ENCODE data around the gene MIPOL1.

GRCh38 chr14:37237094-37237493 lies 39.4 kb downstream of the MIPOL1 start:
- no peak for TF ChIP-seq CTCF (conservative IDR thresholded peaks at IDR 0.05)
- no peak for TF ChIP-seq EZH2 (IDR thresholded peaks at IDR 0.05; ENCODE audit: low read depth)
